H1 (cell line): ENCODE data around the gene BUD23.

Experiments used
- BRCA1 ChIP-seq: IDR thresholded peaks from 2 replicates; pipeline ENCODE4 v1.6.1; 2012; ENCODE audit warnings: low read depth, low read length, improper control_type of control experiment
- CHD1 ChIP-seq: IDR thresholded peaks from 2 replicates; pipeline ENCODE4 v1.6.1; 2012; ENCODE audit warnings: low read depth, low read length, improper control_type of control experiment
- CTCF ChIP-seq, 3 experiments: IDR thresholded peaks; 1 replicate in 2 of 3; 2 replicates in 1 of 3; pipeline versions ENCODE4 v1.5.1 to v1.6.1; 2011; ENCODE audit warnings: low read length in 3 of 3, mild to moderate bottlenecking in 3 of 3, inconsistent platforms in 2 of 3, low read depth in 1 of 3, moderate library complexity in 1 of 3; ENCODE audit not compliant: insufficient read depth in 1 of 3; ENCODE audit errors: control extremely low read depth in 1 of 3
- KDM4A ChIP-seq: IDR thresholded peaks from one replicate; pipeline ENCODE4 v1.7.1; 2012; ENCODE audit warnings: low read depth, mild to moderate bottlenecking, moderate library complexity, low read length, inconsistent platforms; ENCODE audit not compliant: severe bottlenecking
- RFX5 ChIP-seq: IDR thresholded peaks from 2 replicates; pipeline ENCODE4 v1.6.1; 2011; ENCODE audit warnings: low read depth, low read length, improper control_type of control experiment, borderline replicate concordance
- SP2 ChIP-seq: IDR thresholded peaks from 2 replicates; pipeline ENCODE4 v1.6.1; 2012; ENCODE audit warnings: mild to moderate bottlenecking, low read length, inconsistent platforms
- USF2 ChIP-seq: IDR thresholded peaks from 2 replicates; pipeline ENCODE4 v1.6.1; 2011; ENCODE audit warnings: low read length, improper control_type of control experiment

DNA sequence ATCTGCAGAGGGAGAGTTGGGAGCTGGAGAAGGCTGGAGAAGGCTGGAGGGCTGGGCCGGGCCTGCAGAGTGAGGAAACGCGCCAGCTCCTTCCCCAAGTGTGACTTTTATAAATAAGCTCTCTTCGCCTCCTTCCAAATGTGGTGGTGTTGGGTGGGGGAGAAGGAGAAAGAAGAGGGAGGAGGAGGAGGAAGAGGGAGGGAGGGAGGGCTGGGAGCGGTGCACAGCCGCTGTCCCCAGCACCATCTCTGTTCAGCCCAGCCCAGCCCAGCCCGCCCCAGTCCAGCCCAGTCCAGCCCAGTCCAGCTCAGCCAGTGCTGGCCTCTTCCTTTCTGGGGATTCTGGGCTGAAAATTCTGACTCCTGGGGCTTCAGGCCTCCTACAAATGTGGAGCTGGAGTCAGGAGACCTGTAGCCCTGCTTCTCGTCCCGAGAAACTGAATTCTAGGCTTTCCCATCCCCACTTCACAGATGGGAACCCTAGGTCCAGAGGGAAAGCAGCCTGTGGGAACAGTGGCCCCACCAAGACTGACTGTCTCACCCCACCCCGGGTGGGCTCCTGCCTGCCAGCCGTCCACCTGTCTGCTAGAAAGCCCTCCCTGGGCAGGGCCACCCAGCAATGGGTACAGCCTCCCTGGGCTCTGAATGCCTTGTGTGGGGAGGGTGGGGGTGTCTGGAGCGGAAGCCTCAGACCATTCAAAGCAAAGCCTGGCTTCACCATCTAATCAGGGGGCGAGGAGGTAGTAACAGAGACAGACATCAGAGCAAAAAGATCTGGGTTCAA, 33.8 kb downstream of the BUD23 start:
- TF ChIP-seq BRCA1: no peak
- TF ChIP-seq CTCF (IDR thresholded peaks at IDR 0.05; ENCODE audit: control extremely low read depth in 1 of 3, insufficient read depth in 1 of 3, low read depth in 1 of 3, low read length in 3 of 3): no peak
- TF ChIP-seq KDM4A: no peak
- TF ChIP-seq SP2: no peak
- TF ChIP-seq RFX5: no peak
- TF ChIP-seq CHD1: no peak
- no peak for TF ChIP-seq USF2
